ENCODE data around the gene MRPL55. TPM values are rescaled to one million over a fixed set of nuclear protein-coding genes. Genes with fewer than 3 reads are reported as not detected.
A peak's percentile ranks its signal among the peaks of the same experiment; 100 is the strongest.

The MRPL55 gene
- total and polyA plus RNA-seq, 2 of the 13 experiments (the other 11 are each of a cell fraction or from before 2014, with no cell fraction given) = 58.6 to 92.9 TPM

DNA sequence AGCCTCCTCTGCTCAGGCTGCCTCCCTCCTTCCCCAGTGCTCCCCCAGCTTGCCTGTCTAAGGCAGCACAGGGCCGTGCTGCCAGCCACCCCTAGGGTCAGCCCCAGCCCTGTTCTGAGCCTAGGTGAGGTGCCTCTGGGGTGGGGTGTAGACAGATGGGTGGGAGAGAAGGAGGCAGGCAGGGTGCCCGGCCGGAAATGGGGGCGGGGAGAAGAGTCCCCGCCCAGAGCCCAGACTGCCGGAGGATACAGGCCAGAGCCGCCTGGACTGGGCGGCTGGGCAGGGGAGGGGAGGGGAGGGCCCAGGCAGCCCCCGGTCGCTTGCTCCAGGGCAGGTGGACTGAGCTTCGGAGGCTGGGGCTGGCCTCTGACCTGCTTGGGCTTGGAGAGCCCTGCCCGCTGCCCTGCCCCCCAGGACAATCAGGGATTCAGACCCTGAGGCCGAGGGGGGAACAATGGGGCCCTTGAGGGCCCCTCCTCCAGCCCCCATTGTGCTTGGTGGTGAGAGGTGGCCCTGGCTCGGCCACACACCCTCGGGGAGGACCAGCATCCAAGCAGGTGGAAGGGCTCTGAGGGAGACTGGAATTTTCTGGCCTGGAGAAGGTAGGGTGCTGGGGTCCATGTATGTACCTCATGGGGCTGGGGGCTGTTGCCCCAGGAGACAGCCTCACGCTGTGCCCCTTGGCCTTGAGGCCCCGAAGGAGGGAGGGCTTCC is 40.5 kb upstream of the MRPL55 start, which contains the start of gene GJC2 (continued):
- TF ChIP-seq, protein P1, sequence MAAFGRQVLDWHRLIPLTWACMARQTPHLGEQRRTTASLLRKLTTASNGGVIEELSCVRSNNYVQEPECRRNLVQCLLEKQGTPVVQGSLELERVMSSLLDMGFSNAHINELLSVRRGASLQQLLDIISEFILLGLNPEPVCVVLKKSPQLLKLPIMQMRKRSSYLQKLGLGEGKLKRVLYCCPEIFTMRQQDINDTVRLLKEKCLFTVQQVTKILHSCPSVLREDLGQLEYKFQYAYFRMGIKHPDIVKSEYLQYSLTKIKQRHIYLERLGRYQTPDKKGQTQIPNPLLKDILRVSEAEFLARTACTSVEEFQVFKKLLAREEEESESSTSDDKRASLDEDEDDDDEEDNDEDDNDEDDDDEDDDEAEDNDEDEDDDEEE (CRISPR knock-in tag; IDR thresholded peaks at IDR 0.05) = 0 out of 2 replicates have a peak, but pooled peaks have one; percentile 28
- TF ChIP-seq, protein P2, sequence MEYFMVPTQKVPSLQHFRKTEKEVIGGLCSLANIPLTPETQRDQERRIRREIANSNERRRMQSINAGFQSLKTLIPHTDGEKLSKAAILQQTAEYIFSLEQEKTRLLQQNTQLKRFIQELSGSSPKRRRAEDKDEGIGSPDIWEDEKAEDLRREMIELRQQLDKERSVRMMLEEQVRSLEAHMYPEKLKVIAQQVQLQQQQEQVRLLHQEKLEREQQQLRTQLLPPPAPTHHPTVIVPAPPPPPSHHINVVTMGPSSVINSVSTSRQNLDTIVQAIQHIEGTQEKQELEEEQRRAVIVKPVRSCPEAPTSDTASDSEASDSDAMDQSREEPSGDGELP (IDR thresholded peaks at IDR 0.05; ENCODE audit: borderline replicate concordance, low read depth) = peak; percentile 29; the same call in 1 of the 2 replicates
- TF ChIP-seq ZNF788 (CRISPR knock-in tag; IDR thresholded peaks at IDR 0.05; ENCODE audit: borderline replicate concordance) = no peak
- no peak; the same call in 1 of the 2 replicates for TF ChIP-seq MTF2 (CRISPR knock-in tag; IDR thresholded peaks at IDR 0.05; ENCODE audit: borderline replicate concordance)
- TF ChIP-seq ETV5 (CRISPR knock-in tag; IDR thresholded peaks at IDR 0.05; ENCODE audit: borderline replicate concordance) = peak; percentile 77
- TF ChIP-seq DMAP1 (CRISPR knock-in tag; IDR thresholded peaks at IDR 0.05) = no peak
- peak; percentile 69 for TF ChIP-seq AGO2 (optimal IDR thresholded peaks at IDR 0.05; ENCODE audit: low read depth, low read length)
- no peak for TF ChIP-seq NFIC (IDR thresholded peaks at IDR 0.05; ENCODE audit: low read length)
- TF ChIP-seq, protein P3, sequence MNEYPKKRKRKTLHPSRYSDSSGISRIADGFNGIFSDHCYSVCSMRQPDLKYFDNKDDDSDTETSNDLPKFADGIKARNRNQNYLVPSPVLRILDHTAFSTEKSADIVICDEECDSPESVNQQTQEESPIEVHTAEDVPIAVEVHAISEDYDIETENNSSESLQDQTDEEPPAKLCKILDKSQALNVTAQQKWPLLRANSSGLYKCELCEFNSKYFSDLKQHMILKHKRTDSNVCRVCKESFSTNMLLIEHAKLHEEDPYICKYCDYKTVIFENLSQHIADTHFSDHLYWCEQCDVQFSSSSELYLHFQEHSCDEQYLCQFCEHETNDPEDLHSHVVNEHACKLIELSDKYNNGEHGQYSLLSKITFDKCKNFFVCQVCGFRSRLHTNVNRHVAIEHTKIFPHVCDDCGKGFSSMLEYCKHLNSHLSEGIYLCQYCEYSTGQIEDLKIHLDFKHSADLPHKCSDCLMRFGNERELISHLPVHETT (CRISPR knock-in tag; conservative IDR thresholded peaks at IDR 0.05) = no peak
- no peak for TF ChIP-seq AGO1 (IDR thresholded peaks at IDR 0.05; ENCODE audit: low read depth, low read length, poor library complexity, severe bottlenecking)
- no peak for TF ChIP-seq ZNF24 (IDR thresholded peaks at IDR 0.05)
- TF ChIP-seq SAP130 (CRISPR knock-in tag; IDR thresholded peaks at IDR 0.05; ENCODE audit: low read depth) = peak; percentile 68; the same call in 1 of the 2 replicates
- TF ChIP-seq, protein P4, sequence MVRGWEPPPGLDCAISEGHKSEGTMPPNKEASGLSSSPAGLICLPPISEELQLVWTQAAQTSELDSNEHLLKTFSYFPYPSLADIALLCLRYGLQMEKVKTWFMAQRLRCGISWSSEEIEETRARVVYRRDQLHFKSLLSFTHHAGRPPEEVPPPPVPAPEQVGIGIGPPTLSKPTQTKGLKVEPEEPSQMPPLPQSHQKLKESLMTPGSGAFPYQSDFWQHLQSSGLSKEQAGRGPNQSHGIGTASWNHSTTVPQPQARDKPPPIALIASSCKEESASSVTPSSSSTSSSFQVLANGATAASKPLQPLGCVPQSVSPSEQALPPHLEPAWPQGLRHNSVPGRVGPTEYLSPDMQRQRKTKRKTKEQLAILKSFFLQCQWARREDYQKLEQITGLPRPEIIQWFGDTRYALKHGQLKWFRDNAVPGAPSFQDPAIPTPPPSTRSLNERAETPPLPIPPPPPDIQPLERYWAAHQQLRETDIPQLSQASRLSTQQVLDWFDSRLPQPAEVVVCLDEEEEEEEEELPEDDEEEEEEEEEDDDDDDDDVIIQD (CRISPR knock-in tag; IDR thresholded peaks at IDR 0.05; ENCODE audit: low read depth) = no peak
- 0 out of 2 replicates have a peak, but pooled peaks have one; percentile 28 for TF ChIP-seq ZC3H13 (CRISPR knock-in tag; IDR thresholded peaks at IDR 0.05)
- no peak for TF ChIP-seq ZNF354B (CRISPR knock-in tag; IDR thresholded peaks at IDR 0.05)
- TF ChIP-seq SMC3 (IDR thresholded peaks at IDR 0.05; ENCODE audit: low read length) = no peak
- TF ChIP-seq SALL1 (CRISPR knock-in tag; IDR thresholded peaks at IDR 0.05) = no peak
- TF ChIP-seq ZNF552 (CRISPR knock-in tag; IDR thresholded peaks at IDR 0.05; ENCODE audit: borderline replicate concordance) = no peak
- TF ChIP-seq, protein P5, sequence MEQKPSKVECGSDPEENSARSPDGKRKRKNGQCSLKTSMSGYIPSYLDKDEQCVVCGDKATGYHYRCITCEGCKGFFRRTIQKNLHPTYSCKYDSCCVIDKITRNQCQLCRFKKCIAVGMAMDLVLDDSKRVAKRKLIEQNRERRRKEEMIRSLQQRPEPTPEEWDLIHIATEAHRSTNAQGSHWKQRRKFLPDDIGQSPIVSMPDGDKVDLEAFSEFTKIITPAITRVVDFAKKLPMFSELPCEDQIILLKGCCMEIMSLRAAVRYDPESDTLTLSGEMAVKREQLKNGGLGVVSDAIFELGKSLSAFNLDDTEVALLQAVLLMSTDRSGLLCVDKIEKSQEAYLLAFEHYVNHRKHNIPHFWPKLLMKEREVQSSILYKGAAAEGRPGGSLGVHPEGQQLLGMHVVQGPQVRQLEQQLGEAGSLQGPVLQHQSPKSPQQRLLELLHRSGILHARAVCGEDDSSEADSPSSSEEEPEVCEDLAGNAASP (CRISPR knock-in tag; IDR thresholded peaks at IDR 0.05; ENCODE audit: borderline replicate concordance) = no peak
- TF ChIP-seq MTA1 (CRISPR knock-in tag; IDR thresholded peaks at IDR 0.05; ENCODE audit: borderline replicate concordance) = no peak

Data from HepG2 (cell line).